ENCODE results near the gene CMTM8. TPM values are rescaled to one million over a fixed set of nuclear protein-coding genes. Genes with fewer than 3 reads are reported as not detected.

CMTM8 gene
- total and polyA plus RNA-seq, 2 of the 8 experiments (the other 6 are each of a cell fraction or from before 2014, with no cell fraction given) = 10.5 to 22.4 TPM

DNA sequence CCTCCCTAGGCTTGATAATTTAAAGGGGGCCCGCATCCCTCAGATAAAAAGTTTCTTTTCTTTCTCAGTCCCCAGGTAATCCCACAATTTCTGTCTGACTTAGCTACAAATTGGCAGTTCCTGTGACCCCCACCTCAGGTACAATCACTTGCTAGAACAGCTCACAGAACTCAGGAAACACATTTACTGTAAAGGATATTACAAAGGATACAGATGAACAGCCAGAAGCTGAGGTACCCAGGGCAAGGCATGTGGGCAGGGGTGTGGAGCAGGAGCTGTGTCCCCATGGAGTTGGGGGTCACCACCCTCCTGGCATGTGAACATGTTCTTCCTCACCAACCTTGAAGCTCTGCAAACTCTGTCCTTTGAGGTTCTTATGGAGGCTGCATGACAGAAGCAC, 73.8 kb downstream of the CMTM8 start:
- Histone ChIP-seq H3K18ac (ENCODE audit: extremely low read depth, low read length) (no peak overlapping the region), H3K23ac (ENCODE audit: insufficient read length) (no peak overlapping the region), H2AFZ (ENCODE audit: low read length) (no peak overlapping the region), H4K20me1 (replicated peaks in 1 of 2; ENCODE audit: control insufficient read depth in 1 of 2, insufficient read depth in 2 of 2, low read length in 2 of 2) (no peaks in the 10 kb centered on the region), H3K9me3 (ENCODE audit: insufficient read depth in 2 of 2, low read depth in 1 of 2, low read length in 1 of 2) (no peaks in the 10 kb centered on the region), H2AK5ac (ENCODE audit: low read depth, low read length) (no peak overlapping the region), H2BK120ac (replicated peaks; ENCODE audit: low read depth, low read length) (no peak overlapping the region), H2BK5ac (ENCODE audit: low read depth, low read length) (no peak overlapping the region), H3K36me3 (ENCODE audit: control insufficient read depth in 2 of 4, insufficient read depth in 4 of 4, low read length in 3 of 4) (no peaks in the 10 kb centered on the region), H2BK15ac (ENCODE audit: low read length) (peak overlapping the region; percentile 2; the same call in 1 of the 2 replicates), H3K4me1 (replicated peaks in 1 of 4; ENCODE audit: control insufficient read depth in 3 of 4, insufficient read depth in 4 of 4, low read length in 3 of 4) (peaks cover 0 to 19% (median 4%) of the 10 kb centered on the region in 4 experiments; a peak in 6 of 7 replicates), H4K8ac (ENCODE audit: extremely low read depth, insufficient read depth, low read length) (no peak overlapping the region), H4K5ac (ENCODE audit: insufficient read length, low read depth, low read length) (no peak overlapping the region), H3K9ac (replicated peaks in 1 of 4; ENCODE audit: extremely low read depth in 1 of 4, low read depth in 3 of 4, low read length in 3 of 4) (no peak overlapping the region), H3K27ac (ENCODE audit: low read depth, low read length) (no peak overlapping the region), H3K4ac (replicated peaks; ENCODE audit: insufficient read length, low read depth, low read length) (no peak overlapping the region), H3K27me3 (replicated peaks in 1 of 4; ENCODE audit: control insufficient read depth in 3 of 4, extremely low read depth in 1 of 4, insufficient read depth in 3 of 4, low read length in 3 of 4) (no peaks in the 10 kb centered on the region), H4K91ac (replicated peaks; ENCODE audit: insufficient read length, low read length) (peak overlapping the region; percentile 61), H3K79me2 (ENCODE audit: control insufficient read depth in 1 of 2, insufficient read depth in 2 of 2, low read length in 2 of 2) (no peaks in the 10 kb centered on the region), H3K23me2 (ENCODE audit: low read depth, low read length) (no peaks in the 10 kb centered on the region), H2BK20ac (ENCODE audit: low read length) (no peak overlapping the region), H3K79me1 (ENCODE audit: low read depth, low read length) (no peaks in the 10 kb centered on the region; the same call in 1 of the 2 replicates), H3K56ac (replicated peaks; ENCODE audit: insufficient read length, low read depth, low read length) (no peak overlapping the region), H3K14ac (ENCODE audit: insufficient read length) (no peak overlapping the region), H2BK12ac (ENCODE audit: low read depth, low read length) (no peak overlapping the region), H3K4me3 (ENCODE audit: extremely low read depth in 1 of 4, insufficient read depth in 2 of 4, low read depth in 3 of 4, low read length in 4 of 4) (no peak overlapping the region), H3K4me2 (ENCODE audit: insufficient read depth in 1 of 2, low read depth in 2 of 2, low read length in 2 of 2) (no peak overlapping the region)
- 80% methylated on average over 1 of the region's 1 CpG; no CpG with 5 or more reads in 1 of the 2 experiments for whole genome bisulfite sequencing, 2 experiments (ENCODE audit: extremely low coverage in 1 of 2, insufficient coverage in 1 of 2, insufficient read length in 1 of 2, insufficient replicate concordance in 2 of 2, low coverage in 1 of 2, low lambda C conversion rate in 2 of 2, missing lambda C conversion rate in 1 of 2)
- FAIRE-seq (no peak), DNase-seq (ENCODE audit: low read depth in 1 of 2, low spot score in 2 of 2) (no peak)
- TF ChIP-seq GABPA (IDR thresholded peaks at IDR 0.05; ENCODE audit: borderline replicate concordance, insufficient read depth, low read length) = no peak
- TF ChIP-seq SRF (IDR thresholded peaks at IDR 0.05; ENCODE audit: low read depth, low read length) = no peak
- TF ChIP-seq JUN (IDR thresholded peaks at IDR 0.05; ENCODE audit: low read depth, low read length) = no peak
- TF ChIP-seq KDM5A (IDR thresholded peaks at IDR 0.05; ENCODE audit: low read length) = no peak
- no peak for TF ChIP-seq CTBP2 (IDR thresholded peaks at IDR 0.05; ENCODE audit: borderline replicate concordance, insufficient read depth, insufficient read length, low read length)
- no peak for TF ChIP-seq SIN3A (conservative IDR thresholded peaks at IDR 0.05 in 1 of 2, IDR thresholded peaks at IDR 0.05 in 1 of 2; ENCODE audit: low read depth in 1 of 2, low read length in 2 of 2)
- ChIA-PET CTCF (ENCODE audit: partially characterized antibody) (interaction anchor here (0.7 to 5.1 kb wide), 14 partner anchors 12 to 403 kb away, joined by 3 to 28 read pairs (median 4); no protein-coding TSS in a partner anchor), POLR2A (ENCODE audit: partially characterized antibody) (interaction anchor here (0.6 to 1.4 kb wide), 2 partner anchors 12 to 535 kb away, joined by 3 to 5 read pairs; no protein-coding TSS in a partner anchor)
